GM21528 (cell line): ENCODE measurements around the gene SELENOP.

Experiments used
- ATAC-seq: cut with Tn5 transposase; IDR thresholded peaks from one replicate; pipeline ENCODE4 v1.9.1; 2021; ENCODE audit warnings: mild to moderate bottlenecking, moderate library complexity; ENCODE audit not compliant: unreplicated experiment, low FRiP score

Gene SELENOP

GRCh38 chr5:42799241-42799608, 12.5 kb downstream of the SELENOP start:
- ATAC-seq = no peak

DNA sequence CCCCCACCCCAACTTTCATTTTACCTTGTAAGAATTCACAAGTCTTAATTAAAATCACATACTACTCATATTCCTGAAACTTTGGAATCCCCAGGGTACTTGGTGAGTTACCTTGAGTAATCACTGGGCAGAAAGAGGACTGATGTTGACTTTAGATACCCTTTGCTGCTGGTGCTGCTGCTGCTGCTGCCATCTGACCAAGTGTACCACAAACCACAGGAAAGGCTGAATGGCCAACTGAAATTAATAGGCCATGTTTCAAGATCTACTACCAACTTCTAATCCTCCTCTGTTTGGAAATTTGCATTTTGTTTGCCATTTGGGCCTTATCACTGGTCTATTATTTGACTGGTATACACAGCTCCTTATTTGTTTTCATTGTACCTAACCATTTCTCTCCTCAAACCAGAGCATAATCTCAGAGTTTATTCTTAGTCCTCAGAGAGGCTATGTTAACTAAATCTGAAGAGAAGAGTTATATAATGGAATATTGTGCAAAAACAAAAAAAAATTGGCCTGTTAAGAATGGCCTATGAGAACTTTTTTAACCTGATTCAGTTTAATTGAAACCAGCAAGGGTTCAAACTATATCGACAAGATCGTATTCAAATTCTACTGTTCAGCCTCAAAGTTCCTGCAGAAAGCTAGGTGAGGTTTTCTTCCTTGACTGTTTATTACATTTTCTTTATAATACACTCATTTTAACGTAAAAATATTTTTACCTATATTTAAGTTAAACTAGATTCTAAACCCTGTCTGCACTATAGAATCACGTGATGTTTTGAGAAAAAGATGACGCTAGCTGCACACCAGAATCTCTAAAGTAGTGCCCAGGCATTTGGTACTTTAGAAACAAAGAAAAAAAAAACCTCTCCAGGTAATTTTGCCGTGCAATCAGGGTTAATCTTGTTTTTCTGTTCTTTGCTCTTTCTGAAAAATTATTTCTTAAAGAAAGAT, 13.1 kb downstream of the SELENOP start:
- no peak for ATAC-seq

GRCh38 chr5:42791151-42791550, 20.5 kb downstream of the SELENOP start:
- no peak for ATAC-seq

DNA sequence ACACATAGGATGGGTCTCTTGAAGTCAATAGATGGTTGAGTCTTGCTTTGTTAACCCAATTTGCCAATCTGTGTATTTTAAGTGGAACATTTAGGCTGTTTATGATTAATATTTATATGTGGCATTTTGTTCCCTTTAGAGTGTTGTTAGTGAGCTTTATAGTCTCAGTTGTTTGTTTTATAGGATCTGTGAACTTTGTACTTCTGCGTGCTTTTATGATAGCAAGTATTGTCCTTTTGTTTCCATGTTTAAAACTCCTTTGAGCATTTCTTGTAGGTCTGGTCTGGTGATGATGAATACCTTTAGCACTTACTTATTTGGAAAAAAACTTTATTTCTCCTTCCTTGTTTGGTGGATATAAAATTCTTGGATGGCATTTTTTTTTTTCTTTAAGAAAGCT, 23.8 kb downstream of the SELENOP start:
- ATAC-seq = no peak

GRCh38 chr5:42787073-42787472, 24.6 kb downstream of the SELENOP start:
- ATAC-seq = no peak

- no peak for ATAC-seq
Measured at GRCh38 chr5:42785756-42786155, 25.9 kb downstream of the SELENOP start.

DNA sequence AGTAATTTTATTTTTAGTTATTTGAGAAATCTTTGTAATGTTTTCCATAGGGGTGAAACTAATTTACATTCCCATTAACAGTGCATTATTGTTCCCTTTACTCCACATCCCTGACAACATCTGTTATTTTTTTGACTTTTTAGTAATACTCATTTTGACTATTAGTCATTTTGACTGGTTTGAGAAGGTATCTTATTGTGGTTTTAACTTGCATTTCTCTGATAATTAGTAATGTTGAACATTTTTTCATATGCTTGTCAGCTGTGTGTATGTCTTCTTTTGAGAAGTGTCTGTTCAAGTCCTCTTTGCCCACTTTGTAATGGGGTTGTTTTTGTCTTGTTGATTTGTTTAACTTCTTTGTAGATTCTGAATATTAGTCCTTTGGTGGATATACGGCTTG, 27.6 kb downstream of the SELENOP start:
- no peak for ATAC-seq

- no peak for ATAC-seq
Measured at GRCh38 chr5:42781584-42781983, 30.1 kb downstream of the SELENOP start.

- ATAC-seq = no peak
Measured at GRCh38 chr5:42779083-42779482, 32.6 kb downstream of the SELENOP start.

GRCh38 chr5:42772265-42772993, 39.3 kb downstream of the SELENOP start:
- no peak for ATAC-seq

GRCh38 chr5:42770003-42770402, 41.7 kb downstream of the SELENOP start:
- ATAC-seq = no peak

DNA sequence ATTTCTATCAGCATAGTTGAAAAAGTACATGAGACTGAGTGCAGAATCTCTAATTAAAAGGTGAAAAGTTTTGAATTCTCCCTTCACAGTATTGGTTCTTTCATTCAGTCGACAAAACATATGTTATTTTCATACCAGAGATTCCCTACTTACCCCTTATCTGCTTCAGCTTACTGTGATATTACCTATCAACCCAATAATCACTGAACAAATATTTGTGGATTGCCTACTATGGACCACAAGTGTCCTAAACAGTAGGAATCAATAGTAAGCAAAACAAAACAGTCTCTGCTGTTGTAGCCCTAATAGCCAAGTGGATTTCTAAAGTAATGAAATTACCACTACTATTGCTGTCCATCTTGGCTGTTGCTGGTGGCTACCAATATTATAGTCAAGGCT, 43.6 kb downstream of the SELENOP start:
- ATAC-seq = no peak

GRCh38 chr5:42767491-42768105, 44.1 kb downstream of the SELENOP start:
- no peak for ATAC-seq

DNA sequence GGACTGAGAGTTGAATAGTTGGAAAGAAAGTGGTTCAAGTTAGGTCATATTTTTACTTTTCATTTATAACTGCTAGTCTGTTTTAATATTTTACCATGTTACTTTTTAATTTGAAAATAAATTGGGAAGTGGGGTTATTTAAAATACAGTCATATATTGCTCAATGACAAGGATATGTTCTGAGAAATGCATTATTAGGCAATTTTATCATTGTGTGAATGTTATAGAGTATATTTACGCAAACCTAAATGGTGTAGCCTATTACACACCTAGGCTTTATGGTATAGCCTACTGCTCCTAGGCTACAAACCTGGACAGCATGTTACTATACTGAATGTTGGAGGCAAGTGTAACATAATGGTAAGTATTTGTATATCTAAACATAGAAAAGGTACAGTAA, 49.9 kb downstream of the SELENOP start:
- ATAC-seq = no peak

DNA sequence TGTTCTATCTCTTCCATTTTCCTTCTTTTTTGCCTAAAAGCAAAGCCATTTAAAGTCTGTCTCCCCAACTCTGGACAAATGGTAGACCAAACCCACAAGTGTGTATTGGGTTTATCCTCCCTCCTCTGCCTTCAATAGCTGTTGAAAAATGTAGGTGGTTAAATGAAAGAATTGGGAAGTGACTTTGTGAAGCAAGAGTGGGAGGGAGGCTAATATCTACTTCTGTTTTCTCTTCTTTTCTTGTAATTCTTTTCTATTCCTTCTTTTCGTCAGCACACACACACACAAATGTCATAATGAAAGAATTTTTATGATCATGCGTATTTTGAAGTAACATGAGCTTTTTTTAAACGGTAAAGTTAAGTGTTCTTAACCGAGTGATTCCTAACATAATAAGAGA, 51.3 kb downstream of the SELENOP start:
- no peak for ATAC-seq

- ATAC-seq = no peak
Measured at GRCh38 chr5:42759456-42759855, 52.2 kb downstream of the SELENOP start.

DNA sequence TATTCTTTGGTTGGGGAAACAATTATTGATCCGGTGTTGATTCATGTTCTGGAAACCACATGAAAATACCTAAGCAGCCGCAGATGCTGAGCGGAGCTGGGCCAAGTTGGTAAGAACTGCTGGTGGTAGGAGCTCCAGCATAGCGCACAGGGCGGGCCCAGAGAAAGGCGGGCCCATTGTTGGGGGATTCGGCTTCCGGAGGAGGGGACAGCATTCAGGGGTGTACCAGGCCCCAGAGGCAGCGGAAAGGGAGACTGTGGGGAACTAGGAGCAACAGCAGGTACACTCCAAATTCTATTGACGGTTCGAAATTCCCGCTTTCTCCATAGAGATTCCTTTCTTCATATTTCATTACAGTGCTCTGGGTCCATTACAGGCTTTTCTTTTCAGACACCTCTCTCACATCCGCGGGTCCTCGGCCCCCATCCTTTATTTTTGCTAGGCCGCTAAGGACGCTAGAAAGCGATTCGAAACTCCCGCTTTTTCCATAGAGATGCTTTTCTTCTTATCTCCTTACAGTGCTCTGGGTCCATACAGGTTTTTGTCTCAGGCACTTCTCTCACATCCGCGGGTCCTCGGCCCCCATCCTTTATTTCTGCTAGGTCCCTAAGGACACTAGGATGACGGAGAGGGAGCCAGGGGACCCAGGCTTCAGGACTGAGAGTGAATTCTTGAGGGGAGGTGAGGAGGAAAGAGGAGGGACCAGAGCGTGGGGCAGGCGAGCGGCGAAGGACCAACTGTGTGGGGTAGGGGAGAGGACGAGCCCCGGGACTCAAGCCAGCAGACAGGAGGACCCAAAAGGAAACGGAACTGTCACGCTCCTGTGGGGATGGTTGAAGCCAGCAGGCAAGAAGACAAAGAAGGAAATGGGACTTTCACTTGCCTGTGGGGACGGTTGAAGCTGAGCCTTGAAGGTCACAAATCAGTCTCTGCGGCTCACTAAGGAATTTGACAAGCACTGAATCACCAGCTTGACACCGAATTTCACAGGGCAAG, 54.8 kb downstream of the SELENOP start, which contains the start of gene CCDC152:
Gene CCDC152 (plus strand): TSS at position 213 of the 996 bp plus-strand sequence. CDS start 2,304 bp downstream, outside the sequence.
- ATAC-seq = peak; percentile 78

GRCh38 chr5:42753099-42753498, 58.6 kb downstream of the SELENOP start:
- ATAC-seq = no peak

DNA sequence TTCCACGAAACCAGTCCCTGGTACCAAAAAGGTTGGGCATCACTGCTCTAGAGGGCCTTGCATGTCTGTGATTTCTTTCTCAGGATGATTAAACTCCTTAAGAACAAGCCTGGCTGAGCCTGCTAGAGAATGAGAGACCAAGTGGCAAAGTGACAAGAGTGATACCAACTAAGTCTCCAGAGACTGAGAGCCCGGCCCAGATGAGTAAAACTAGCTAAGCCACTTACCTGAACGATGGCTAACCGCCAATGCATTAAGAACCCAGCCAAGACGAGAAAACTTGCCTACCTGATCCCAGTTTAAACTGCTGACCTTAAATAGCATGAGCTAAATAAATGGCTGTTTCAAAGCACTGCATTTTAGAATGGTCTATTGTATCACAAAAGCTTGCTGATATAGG, 60.6 kb downstream of the SELENOP start:
- ATAC-seq = no peak

- ATAC-seq = no peak
Measured at GRCh38 chr5:42750507-42750906, 61.2 kb downstream of the SELENOP start.
